Lung (tissue), 12 donors: ENCODE results near the gene GPR146. TPM values are rescaled to one million over a fixed set of nuclear protein-coding genes. Genes with fewer than 3 reads are reported as not detected.

Source experiments
- ATAC-seq: fragments of 200-7000 bp; cut with Tn5 transposase; one replicate; pipeline ENCODE4 v1.9.1; 2020; ENCODE audit warnings: moderate number of reproducible peaks; ENCODE audit not compliant: insufficient read depth, low FRiP score
- DNase-seq, 3 donors: peaks; one replicate each; pipeline ENCODE4 v3.0.0-alpha.2; 2013 to 2017
- H3K27ac ChIP-seq, 2 donors: one replicate each; pipeline ENCODE4 v1.5.1; 2013; ENCODE audit warnings: mild to moderate bottlenecking in 2 of 2, moderate library complexity in 2 of 2, control low read depth in 1 of 2, inconsistent platforms in 1 of 2, low read depth in 1 of 2, low read length in 1 of 2
- H3K27me3 ChIP-seq, 3 donors: one replicate each; pipeline ENCODE4 v1.5.1; 2013; ENCODE audit warnings: low read length in 2 of 3; ENCODE audit not compliant: control insufficient read depth in 3 of 3, insufficient read depth in 3 of 3
- H3K36me3 ChIP-seq, 4 donors: one replicate each; pipeline ENCODE4 v1.5.1; 2013; ENCODE audit warnings: low read length in 4 of 4, mild to moderate bottlenecking in 1 of 4, moderate library complexity in 1 of 4; ENCODE audit not compliant: control insufficient read depth in 4 of 4, insufficient read depth in 4 of 4
- H3K4me1 ChIP-seq, 5 donors: one replicate each; pipeline ENCODE4 v1.5.1; 2013; ENCODE audit warnings: low read length in 5 of 5, mild to moderate bottlenecking in 2 of 5, moderate library complexity in 1 of 5; ENCODE audit not compliant: control insufficient read depth in 5 of 5, insufficient read depth in 5 of 5
- H3K4me3 ChIP-seq: one replicate; pipeline ENCODE4 v1.5.1; 2013; ENCODE audit warnings: mild to moderate bottlenecking, control low read depth, moderate library complexity
- H3K9ac ChIP-seq, 2 donors: one replicate each; pipeline ENCODE4 v1.5.1; 2013; ENCODE audit warnings: low read length in 2 of 2, control low read depth in 1 of 2; ENCODE audit not compliant: insufficient read depth in 1 of 2
- H3K9me3 ChIP-seq, 4 donors: one replicate each; pipeline ENCODE4 v1.5.1; 2013; ENCODE audit warnings: low read length in 3 of 4, mild to moderate bottlenecking in 1 of 4, moderate library complexity in 1 of 4; ENCODE audit not compliant: control insufficient read depth in 4 of 4, insufficient read depth in 3 of 4
- WGBS, 2 donors: extraction: QIAGEN DNeasy Blood & Tissue Kit; methylation state at CpG; one replicate each; pipeline ENCODE4 v1.1.7; 2013; 5-methylcytosine and 5-hydroxymethylcytosine counted together
- polyA plus RNA-seq, 2 donors: library from polyadenylated mRNA; stranded (reverse); fragments of 200-250 nt; gene quantifications; one replicate each; pipeline ENCODE4 v1.2.1, GENCODE V29; 2013
- total RNA-seq, 2 donors: library from RNA; depleted of rRNA in 1 of 2; stranded (reverse); fragments of >200 nt in 1 of 2; gene quantifications; one replicate each; pipeline ENCODE4 v1.2.1, GENCODE V29; 2014 to 2021
- TF ChIP-seq, protein P1 (sequence below): IDR thresholded peaks from 2 replicates; pipeline ENCODE4 v1.5.1; 2012; ENCODE audit warnings: mild to moderate bottlenecking; ENCODE audit errors: control extremely low read depth, extremely low read depth
- donor health status: control.
- donor health status: control.
- donor health status: Bipolar disorder and iron deficiency.
- donor health status: healthy.
- donor health status: DM: yes; HTN: yes; CAD: no.

GPR146 gene
- total and polyA plus RNA-seq, 4 donors, result 13.7 to 27.1 (median 14.0) TPM

DNA sequence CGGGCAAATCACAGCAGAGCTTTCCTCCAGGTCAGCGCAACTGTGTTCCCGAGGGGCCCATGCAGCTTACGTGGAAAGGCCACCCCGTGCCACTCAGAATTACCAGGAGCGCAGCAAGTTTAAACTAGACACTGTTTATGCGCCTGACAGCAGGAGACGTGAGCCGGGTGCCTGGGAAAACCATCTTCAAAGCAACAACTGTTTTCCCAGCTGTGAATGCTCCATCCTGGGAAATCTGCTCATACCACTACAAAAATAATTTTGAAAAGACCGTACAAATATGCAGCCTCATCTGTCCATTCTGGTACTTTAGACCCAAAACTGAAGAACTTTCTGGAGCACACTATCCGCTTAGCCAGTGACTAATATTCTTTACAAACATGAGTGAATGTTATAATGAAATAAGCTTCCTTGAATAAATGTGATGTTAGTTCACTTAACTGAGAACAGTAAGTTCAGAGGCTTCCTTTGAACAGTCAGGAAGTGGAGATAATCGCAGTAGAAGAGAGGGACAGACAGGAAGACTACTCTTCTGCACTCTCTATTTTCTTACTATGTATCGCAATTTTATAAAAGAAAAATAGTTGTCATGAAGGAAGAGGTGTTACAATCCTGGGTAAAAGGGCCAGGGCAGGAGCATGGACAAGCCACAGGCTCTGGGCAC, 60.3 kb downstream of the GPR146 start:
- ATAC-seq (no peak), DNase-seq (no peak)
- Histone ChIP-seq H3K27me3 (no peaks in the 10 kb centered on the region), H3K9ac (no peak overlapping the region), H3K36me3 (peaks cover 0 to 1% (median 0%) of the 10 kb centered on the region in 4 donors), H3K27ac (no peak overlapping the region), H3K9me3 (no peaks in the 10 kb centered on the region), H3K4me1 (peaks cover 0 to 15% (median 3%) of the 10 kb centered on the region in 5 donors), H3K4me3 (no peak overlapping the region)
- 85 to 89% methylated on average over 13 of the region's 13 CpGs for WGBS, 2 donors
- TF ChIP-seq, protein P1, sequence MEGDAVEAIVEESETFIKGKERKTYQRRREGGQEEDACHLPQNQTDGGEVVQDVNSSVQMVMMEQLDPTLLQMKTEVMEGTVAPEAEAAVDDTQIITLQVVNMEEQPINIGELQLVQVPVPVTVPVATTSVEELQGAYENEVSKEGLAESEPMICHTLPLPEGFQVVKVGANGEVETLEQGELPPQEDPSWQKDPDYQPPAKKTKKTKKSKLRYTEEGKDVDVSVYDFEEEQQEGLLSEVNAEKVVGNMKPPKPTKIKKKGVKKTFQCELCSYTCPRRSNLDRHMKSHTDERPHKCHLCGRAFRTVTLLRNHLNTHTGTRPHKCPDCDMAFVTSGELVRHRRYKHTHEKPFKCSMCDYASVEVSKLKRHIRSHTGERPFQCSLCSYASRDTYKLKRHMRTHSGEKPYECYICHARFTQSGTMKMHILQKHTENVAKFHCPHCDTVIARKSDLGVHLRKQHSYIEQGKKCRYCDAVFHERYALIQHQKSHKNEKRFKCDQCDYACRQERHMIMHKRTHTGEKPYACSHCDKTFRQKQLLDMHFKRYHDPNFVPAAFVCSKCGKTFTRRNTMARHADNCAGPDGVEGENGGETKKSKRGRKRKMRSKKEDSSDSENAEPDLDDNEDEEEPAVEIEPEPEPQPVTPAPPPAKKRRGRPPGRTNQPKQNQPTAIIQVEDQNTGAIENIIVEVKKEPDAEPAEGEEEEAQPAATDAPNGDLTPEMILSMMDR, result no peak

DNA sequence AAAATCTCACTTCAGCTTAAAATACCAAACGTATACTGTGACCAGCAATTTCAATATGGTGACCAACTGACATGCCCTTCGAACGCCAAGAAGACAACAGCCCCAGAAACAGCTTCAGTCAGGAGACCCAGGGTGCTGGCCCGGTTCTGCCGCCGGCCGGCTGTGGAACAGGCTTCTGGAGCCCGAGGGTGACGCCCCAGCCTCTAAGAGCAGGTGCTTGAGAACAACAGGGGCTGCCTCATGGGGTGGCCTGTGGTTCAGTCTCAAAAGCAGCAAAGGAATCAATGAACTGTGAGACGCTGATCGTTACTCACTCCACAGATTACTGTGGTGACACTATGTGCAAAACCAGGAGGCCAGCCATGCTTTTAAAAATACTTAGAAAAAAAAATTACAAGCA, 60.8 kb downstream of the GPR146 start:
- H3K36me3 ChIP-seq, result no peaks in the 10 kb centered on the region
- H3K4me3 ChIP-seq, result no peak overlapping the region
- TF ChIP-seq, protein P1, result no peak
- H3K4me1 ChIP-seq, result peaks cover 0 to 15% (median 3%) of the 10 kb centered on the region in 5 donors
- DNase-seq (no peak), ATAC-seq (no peak)
- 89 to 92% methylated on average over 11 of the region's 11 CpGs for WGBS, 2 donors
- no peak overlapping the region for H3K9ac ChIP-seq
- no peaks in the 10 kb centered on the region for H3K27me3 ChIP-seq
- no peaks in the 10 kb centered on the region for H3K9me3 ChIP-seq
- no peak overlapping the region for H3K27ac ChIP-seq

DNA sequence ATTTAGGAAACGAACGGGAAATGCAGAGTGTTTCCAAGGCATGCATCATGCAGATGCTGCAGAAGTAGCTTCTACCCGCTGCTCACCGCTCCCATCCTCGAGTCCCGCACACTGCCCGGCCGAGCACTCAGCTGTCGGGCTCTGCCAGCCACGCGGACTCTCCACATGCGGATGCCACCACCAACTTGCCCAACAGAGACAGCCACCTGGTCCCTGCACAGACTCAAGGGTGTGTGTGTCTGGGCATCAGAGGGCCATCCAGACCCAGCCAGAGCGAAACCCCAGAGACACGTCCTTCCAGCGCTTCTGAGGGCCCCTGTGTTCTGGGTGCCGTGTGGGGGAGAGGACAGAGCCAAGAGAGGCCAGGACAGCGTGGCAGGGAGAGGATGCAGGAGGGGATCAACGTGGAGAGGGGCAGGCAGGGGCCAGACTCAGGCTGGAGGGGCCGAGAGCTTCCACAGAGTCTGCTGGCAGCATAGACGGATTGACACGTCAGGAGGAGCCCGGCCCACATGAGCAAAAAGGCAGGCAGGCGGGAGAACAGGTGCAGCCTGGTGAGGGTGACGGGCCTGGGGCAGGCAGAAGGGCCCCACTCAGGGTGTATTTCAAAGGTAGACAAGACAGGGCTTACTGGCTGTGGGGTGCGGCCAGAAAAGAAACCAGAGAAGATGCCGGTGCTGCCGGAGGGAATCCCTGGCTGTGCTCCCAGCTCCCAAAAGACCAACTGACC, 61.9 kb downstream of the GPR146 start:
- Histone ChIP-seq H3K4me3 (no peak overlapping the region), H3K36me3 (no peaks in the 10 kb centered on the region), H3K4me1 (peaks cover 0 to 11% (median 3%) of the 10 kb centered on the region in 5 donors), H3K9me3 (no peaks in the 10 kb centered on the region), H3K27ac (no peak overlapping the region), H3K27me3 (no peaks in the 10 kb centered on the region), H3K9ac (no peak overlapping the region)
- WGBS, 2 donors, result 90 to 91% methylated on average over 27 of the region's 27 CpGs
- ATAC-seq (no peak), DNase-seq (no peak)
- TF ChIP-seq, protein P1, result no peak
